ENCODE results near the gene ZNF92.
"Not testable (repeated sequence)": the region's sequence is repeated elsewhere in the genome, so short reads cannot be mapped to it uniquely, and the experiment has no call there.

The ZNF92 gene

DNA sequence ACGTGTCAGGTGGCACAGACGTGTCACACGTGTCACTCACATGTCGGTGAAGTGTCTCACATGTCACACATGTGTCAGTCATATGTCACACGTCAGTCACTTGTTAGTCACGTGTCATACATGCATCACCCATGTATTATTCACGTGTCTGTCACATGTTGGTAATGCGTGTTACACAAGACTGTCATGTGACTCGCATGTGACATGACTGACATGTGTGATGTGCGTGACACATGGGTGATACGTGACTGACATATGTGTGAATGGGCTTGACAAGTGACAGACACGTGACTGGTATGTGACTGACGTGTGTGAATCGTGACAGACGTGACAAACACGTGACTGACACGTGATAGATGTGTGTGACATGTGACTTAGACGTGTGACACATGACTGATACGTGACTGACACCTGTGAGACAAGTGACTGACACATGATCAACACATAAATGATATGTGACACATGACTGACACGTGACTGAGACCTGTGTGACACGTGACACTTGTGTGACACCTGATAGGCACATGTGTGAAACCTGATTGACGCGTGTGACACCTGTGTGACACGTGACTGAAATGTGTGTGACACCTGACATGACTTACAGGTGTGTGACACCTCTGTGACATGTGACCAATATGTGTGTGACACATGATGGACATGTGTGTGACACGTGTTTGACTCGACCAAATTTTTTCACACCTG lies 56.1 kb downstream of the ZNF92 start:
- no peak for DNase-seq (ENCODE audit: low spot score)

DNA sequence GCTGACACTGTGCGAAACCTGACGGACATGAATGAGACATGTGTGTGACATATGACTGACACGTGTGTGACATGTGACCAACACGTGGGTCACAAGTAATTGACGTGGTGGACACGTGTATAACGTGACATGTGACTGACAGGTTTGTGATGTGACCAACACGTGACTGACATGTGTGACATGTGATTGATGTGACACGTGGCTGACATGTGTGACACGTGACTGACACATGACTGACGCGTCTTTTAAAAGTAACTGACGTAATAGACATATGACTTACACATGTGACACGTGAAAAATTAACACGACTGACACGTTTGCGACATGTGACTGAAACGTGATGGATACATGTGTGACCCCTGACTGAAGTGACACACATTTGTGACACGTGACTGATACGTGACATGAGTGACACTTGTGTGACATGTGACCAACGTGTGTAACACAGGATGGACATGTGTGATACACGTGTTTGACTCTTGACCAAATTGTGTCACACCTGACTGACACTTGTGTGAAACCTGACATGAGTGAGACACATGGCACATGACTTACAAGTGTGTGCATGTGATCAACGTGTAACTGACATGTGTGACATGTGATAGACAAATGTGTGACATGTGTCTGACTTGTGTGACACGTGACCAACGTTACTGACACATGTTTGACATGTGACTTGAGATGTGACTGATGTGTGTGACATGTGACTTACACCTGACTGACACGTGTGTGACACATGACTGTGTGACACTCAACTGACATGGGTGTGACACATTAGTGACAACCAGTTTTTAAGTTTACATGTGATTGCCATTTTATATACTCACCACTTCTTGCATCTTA lies 56.9 kb downstream of the ZNF92 start:
- no peak for DNase-seq (ENCODE audit: low spot score)

DNA sequence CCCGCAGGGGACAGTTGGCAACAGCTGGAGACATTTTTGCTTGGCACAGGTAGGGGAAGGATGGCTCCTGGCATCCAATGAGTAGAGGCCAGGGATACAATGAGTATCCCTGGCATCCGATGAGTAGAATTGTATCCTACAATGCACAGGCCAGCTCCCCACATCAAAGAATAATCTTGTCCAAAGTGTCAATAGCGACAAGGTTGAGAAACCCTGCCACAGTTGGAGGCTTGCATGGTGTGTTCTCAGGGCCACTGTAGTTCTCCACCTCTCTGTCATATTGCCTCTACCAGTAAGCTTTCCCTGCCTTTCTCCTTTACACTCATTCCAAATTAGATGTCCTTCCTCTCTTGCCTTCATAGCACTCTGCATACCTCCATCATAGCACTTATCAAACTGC lies 60.7 kb downstream of the ZNF92 start:
- no peak for DNase-seq (ENCODE audit: low spot score)

DNA sequence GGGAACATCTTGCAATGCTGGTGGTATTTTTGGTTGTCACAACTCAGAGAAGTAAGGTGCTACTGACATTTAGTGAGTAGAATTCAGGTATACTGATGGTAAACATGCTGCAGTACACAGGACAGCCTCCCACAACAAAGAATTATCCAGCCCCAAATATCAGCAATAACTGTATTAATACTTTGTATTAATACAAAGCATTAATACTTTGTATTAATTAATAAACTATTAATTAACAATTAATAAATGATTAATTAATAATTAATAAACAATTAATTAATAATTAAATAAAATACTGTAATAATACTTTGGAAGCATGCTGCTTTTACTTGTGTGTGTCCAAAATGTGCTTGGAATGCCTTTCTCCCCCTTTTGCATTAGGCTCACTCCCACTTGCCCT lies 62.5 kb downstream of the ZNF92 start:
- no peak for DNase-seq (ENCODE audit: low spot score)

DNA sequence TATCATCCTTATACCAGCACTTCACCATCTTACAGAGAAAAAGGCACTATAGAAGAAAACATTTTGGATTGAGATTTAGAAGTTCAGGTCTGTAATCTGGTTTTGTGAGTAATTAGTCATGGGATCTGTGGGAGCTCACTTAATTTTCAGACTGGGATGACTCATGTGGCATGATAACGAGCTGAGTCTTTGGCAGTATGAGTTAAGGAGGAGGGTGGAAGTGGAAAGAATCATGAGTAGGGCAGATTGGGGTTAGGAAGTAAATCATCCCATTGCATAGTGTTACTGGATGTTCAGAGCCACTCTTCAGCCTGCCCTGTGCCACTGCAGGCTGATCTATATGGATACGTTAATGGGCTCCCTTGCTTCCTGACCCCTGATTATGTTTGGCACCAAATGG lies 64.9 kb downstream of the ZNF92 start:
- DNase-seq (ENCODE audit: low spot score): no peak

DNA sequence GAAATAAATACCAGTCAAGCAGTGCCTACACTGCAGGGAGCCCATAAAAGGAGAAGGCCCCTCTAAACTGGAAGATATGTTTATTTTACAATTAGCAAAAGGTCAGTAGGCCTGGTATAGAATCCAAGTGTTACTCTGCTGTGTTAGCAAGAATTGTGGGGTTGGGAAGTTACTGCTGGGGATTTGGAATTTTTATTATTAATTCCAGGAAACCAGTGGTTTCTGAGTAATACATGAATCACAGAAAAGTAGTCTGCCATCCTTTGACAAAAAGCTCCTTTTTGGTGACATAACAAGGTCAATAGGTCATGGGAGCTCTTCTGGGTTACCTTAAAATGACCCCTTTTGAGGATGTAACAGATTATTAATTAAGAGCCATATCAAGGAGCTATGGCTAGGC lies 67.4 kb downstream of the ZNF92 start:
- no peak for DNase-seq (ENCODE audit: low spot score)

DNA sequence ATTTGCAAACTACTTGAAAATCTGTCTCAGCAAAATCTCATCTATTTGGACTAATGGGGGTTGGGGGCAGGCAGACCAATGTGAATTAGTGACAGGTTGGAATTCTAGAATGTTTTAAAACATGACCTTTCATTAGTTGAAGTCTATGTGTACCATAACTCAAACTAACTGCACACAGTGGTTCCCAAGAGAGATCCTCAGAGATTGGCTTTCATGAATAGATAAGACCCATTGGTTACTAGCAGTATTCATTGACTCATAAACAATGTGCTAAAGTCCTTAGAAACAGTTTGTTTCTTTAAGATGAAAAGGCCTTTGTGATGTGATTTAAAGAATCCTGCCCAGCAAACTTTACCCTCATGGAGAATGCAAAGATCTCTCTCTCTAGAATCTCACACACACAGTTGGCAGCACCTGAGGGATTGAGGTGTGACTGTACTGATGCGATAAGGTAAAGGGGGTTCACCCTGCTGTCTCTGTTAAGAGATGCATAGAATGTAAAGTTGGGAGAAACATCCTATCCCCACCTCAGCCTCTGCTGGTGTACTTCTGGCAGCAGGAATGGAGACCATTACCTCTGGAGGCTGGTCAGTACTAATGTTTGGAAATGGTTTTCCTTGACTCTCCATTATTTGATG lies 70.7 kb downstream of the ZNF92 start:
- no peak for DNase-seq (ENCODE audit: low spot score)

DNA sequence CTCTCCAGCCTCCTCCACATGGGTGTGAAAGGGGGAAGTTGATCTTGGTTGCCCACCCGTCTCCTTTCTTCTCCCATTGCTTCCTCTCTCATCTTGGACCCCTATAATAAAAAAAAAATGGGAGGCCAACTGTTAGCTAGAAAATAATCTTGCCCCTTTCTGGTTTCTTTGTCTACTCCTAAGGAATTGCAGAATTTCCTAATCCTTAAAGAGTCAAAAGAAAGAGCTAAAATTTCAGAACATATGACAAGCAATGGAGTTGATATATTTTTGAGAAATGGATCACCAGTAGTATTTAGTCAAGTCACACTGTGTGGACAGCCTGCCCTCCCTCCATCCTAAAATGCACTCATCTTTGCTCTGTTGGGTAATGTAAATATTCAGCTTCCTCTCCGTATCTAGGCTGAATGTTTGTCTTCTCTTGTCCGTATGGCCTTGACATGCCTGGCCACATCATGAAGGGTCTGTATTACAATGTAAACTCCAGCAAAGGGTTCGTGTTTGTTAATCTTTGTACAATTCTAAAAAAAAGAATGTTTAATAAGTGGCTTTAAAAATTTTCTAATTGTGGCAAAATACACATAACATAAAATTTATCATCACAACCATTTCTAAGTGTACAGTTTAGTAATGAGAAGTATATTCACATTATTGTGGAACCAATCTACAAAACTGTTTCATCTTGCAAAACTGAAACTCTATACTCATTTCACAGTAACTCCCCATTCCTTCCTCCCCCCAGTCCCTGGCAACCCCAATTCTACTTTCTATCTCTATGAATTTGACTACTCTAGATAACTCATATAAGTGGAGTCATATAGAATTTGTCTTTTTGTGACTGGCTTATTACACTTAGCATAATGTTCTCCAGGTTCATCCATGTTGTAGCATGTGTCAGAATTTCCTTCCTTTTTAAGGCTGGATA lies 71.5 kb downstream of the ZNF92 start:
- no peak for DNase-seq (ENCODE audit: low spot score)

DNA sequence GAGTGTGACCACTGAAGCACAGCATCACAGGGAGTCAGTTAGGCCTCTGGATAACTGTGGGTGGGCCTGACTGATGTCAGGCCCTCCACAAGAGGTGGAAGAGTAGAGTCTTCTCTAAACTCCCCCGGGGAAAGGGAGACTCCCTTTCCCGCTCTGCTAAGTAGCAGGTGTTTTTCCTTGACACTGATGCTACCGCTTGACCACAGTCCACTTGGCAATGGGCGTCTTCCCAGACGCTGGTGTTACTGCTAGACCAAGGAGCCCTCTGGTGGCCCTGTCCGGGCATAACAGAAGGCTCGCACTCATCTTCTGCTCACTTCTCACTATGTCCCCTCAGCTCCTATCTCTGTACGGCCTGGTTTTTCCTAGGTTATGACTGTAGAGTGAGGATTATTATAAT lies 73.4 kb downstream of the ZNF92 start:
- not testable (repeated sequence) for DNase-seq (ENCODE audit: low spot score)

DNA sequence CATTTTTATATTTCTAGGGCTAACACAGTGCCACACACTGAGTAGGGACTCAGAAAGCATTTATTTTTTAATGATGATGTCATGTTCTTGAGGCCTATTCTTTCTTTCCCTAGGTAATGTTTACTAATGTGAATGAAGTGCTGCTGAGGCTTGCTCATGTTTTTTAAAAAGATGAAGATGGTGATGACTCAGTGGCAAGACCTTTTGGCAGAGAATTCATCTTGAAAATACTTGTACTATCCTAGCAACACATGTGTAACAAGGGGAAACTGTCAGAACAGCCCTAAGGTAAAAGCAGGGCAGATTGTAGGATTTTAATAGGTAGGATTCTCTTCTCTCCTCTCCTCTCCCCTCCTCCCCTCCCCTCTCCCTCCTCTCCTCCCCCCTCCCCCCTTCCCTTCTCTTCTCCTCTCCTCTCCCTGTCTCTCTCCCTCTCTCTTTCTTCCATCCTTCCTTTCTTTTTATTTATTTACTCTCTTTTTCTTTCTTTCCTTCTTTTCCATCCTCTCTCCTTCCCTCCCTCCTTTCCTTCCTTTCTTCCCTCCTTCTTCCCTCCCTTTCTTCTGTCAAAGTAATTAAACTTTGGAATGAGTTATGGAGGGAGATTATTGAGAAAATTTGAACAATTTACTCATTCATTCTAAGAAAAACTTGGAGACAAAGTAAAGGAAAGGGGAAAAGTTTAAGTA lies 75.3 kb downstream of the ZNF92 start:
- DNase-seq (ENCODE audit: low spot score): no peak

DNA sequence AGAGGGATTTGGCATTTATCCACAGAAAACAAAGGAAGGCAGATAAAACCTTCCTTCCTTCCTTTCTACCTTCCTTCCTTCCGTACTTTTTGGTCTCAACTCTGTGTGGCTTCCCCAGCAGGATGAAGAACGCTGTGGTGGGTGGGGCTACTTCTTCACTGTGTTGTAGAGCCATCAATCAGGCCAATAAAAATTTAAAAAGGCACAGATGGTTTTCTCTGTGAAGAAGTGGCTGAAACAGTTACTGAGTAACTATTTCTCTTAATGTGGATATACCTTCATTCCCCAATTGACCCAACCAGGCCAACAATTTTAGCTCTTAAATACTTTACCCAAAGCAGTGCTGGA lies 75.8 kb downstream of the ZNF92 start:
- DNase-seq (ENCODE audit: low spot score): no peak
